Stimulated activated CD4-positive, alpha-beta T cell treated with anti-CD3 and anti-CD28 coated beads, Interleukin-1b, Interleukin-23, amount 100 ng/mL, for 4 hours (primary cell): ENCODE measurements around the gene RFX2.

Source experiments
- DNase-seq, 2 donors: peaks; one replicate each; pipeline ENCODE4 v3.0.0-alpha.2; 2020; ENCODE audit warnings: low read depth in 2 of 2

Gene RFX2

DNA sequence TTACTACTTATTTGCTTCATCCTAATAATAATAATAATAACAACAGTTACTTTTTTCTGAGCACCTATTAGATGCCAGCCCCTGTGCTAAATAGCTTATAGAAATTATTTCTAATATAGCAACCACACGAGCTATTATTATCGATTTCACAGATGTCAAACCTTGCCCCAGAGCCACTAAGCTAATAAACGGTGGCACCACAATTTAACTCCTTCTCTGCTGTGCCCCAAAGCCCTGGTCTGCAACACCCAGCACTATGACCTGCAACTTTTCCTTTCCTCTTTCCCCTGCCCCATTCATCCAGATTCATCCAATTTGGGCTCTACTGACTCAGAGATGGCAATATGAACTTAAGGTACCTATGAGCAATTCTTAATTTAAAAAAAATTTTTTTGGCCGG is 6.4 kb downstream of the RFX2 start:
- DNase-seq, result no peak

- no peak for DNase-seq
Measured at GRCh38 chr19:6103217-6103644, 7.1 kb downstream of the RFX2 start.

DNA sequence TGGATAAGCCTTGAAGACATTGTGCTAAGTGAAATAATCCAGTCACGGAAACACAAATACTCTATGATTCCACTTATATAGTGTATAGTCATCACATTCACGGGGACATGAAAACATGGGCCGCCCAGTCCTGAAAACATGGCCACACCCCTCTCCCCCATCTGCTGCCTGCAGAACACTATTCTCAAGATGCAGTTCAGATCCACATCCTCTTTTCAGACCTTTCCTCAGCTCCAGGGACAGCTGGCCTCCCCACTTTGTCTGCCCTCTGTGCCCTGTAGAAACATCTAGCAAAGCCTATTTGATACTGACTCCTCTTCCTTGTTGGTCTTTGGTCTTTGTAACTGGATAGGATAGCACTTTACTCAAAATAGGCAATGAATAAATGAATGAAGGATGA is 8.3 kb downstream of the RFX2 start:
- no peak for DNase-seq

DNA sequence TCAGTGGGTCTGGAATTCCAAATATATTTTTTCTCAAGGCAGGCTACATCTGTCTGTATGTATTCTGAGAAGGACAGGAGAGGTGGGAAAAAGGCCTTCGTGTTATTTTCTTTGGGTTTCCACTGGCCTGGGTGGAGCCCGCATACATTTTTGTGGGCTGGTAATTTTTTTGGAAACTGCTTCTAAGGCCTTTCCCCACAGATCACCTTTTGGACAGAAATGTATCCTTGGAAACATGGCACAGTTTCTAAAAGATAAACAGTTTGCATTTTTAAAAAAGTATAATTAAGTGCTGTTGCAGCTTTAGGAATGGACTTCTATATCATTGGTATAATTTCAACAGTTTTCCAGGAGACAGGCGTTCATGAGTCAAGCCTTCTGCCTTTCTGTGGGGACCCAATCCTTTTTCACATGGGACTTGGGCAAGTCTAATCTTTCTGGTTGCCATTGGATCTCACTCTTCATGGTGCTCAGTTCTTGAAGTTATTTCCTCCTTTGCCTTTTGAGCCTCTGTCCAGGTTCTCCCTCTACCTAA is 8.9 kb downstream of the RFX2 start:
- no peak for DNase-seq

DNA sequence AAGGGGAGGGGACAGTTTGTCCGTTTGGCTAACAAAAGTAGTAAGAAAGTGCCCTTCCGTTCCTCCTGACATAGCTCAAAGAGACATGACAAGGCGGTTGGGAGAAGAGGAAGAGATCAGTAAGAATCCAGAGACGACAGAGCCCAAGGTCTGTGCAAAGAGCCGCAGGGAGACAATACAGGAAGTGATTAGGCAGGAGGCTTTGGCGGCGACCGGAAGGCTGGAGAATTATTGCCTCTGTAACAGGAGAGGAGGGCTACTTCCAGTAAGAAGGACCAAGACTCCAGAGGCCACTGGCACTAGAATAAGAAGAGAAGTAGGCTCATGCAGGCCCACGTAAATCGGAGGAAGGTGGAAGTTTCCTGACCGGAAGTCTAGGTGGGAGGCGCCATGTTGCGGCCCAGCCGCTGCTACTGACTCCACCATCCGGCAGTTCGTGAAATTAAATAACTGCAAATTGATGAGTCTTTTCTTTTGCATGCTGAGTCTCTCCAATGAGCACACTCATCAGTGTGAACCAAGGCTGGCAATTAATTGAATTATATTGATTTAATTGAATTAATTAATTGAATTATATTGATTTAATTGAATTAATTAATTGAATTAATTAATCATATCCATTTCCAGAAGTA is 9.9 kb downstream of the RFX2 start:
- no peak for DNase-seq

DNA sequence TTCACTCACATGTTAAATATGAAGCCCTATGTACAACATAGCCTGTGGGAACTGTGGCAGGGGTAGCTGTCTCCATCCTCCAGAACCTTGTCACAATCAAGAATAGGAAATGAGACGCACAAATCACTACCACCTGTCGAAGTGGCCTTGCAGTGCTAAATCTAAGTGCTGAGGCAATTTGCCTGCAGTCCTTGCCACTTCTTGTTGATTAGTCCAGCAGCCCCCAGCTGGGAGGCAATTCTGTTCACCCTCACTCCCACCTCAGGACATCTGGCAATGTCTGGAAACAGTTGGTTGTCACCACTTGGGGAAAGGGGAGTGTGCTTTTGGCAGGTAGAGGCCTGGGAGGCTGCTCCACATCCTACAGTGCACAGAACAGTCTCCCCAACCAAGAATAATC is 10.7 kb downstream of the RFX2 start:
- DNase-seq, result no peak

DNA sequence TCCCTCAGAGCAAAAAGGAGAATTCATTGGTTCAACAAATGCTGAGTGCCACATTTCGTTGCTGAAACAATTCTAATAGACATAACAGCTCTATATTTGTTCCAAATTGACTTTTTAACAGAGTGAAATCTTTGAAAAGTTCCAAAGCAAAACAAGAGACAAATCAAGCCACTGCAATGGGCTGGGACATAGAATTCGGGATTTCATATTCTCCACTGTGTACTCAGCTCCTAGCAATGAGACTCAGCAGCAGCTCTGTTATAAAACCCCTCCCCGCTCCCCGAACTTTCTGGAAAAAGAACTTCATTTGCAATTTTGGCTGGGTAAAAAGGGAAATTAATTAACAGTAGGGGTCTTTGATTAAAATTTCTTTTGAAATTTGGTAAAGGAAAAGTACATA is 11.3 kb downstream of the RFX2 start:
- DNase-seq, result no peak

GRCh38 chr19:6098574-6098973 is 11.7 kb downstream of the RFX2 start:
- no peak for DNase-seq

DNA sequence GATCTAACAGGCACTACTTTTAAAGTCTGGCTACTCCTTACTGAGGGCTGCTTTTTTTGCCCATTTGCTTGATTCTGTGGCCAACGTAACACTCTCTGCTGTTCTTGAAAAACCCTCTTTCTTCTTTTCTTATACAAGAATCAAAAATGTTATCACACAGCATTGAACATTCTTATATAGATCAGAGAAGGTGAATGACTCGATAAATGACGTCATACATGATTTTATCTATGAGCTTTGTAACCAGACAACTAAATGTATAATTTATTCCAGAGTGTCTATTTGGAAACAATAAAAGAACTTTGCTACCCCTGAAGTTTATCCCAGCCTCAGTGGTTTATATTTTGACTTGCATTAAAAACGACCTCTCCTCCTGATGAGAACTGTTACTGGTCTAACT is 12.4 kb downstream of the RFX2 start:
- DNase-seq, result no peak

- DNase-seq, result no peak
Measured at GRCh38 chr19:6095760-6096159, 14.5 kb downstream of the RFX2 start.

GRCh38 chr19:6092329-6093286 is 17.7 kb downstream of the RFX2 start:
- DNase-seq, result no peak

DNA sequence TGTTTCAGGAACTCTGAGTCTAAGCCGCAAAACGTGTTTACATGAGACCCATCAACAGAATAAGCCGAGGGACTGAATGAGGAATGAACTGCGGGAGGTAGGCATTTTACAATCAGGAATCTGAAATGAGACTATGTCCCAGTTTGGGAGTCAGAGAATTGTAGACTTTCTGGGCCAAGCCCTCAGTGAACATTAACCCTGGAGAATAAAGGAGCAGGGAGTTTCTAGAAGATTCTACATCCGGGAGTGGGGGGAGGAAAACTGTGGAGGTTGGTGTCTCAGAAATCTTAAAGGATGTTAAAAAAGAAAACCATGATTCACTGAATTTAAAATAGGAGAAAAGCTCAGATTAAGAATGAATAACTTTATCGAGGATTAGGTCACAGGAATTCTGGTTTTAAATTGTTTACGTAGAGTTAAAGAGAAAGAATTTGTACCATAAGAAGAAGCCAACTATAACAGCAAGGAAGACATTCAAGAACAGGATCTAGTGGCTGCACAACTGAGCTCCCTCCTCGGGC is 18.5 kb downstream of the RFX2 start:
- no peak for DNase-seq

GRCh38 chr19:6090634-6091033 is 19.7 kb downstream of the RFX2 start:
- no peak for DNase-seq

DNA sequence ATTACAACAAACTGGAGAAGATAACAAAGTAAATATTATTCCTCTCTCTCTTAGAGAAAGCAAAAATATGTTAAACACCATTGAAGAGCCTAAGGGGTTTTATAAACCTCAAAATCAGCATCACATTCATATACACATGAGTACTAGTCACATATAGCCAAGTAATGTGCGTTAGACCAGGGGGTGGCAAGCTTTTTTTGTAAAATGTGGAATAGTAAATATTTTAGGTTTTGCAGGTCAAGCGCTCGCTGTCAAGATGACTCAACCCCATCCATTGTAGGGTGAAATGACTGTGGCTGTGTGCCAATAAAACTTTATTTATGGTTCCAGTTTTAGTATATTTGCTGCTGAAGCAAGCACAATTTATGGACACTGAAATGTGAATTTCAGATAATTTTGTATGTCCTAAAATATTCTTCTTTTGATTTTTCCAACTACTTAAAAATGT is 21.7 kb downstream of the RFX2 start:
- DNase-seq, result no peak

DNA sequence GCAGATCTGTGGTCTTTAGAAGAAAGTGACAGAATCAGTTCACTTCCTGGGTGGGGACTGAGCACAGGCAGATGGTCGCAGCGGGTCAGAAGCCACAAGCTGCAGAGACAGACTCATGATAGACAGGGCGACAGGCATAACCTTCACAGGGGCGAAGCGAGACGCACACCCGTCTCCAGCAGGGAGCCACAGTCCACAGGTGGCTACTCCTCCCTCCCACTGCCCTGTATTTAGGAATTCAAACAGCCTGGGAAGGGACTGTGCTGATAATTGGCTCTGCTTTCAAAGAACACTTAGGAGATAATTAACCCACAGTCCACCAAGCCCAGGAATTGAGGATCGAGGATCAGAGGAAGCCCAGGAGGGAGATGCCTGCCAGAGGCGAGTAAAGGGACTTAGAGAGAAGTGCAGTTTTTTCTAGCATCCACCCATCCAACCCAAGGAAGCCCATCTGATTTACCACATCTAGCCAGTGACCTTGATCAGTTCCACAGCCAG is 23.2 kb downstream of the RFX2 start:
- DNase-seq, result no peak

GRCh38 chr19:6086068-6086788 is 24.1 kb downstream of the RFX2 start:
- no peak for DNase-seq

- DNase-seq, result no peak
Measured at GRCh38 chr19:6084821-6085220, 25.5 kb downstream of the RFX2 start.

DNA sequence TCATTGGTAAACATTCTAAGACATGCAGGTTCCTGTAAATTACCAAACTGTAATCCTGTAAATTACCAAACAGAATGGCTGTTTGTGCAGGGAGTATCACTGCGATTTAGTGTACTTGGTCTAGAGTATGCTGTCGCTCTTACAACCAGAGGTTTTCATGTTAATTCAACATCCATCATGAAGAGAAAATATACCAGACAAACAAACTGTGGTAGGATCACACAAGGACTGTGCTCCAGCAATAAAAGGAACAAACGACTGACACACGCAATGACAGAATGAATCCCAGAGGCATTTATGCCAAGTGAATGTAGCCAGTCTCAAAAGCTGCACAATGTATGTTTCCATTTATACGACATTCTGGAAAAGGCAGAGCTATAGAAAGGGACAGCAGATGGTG is 31.2 kb downstream of the RFX2 start:
- no peak for DNase-seq

- DNase-seq, result no peak
Measured at GRCh38 chr19:6078068-6078467, 32.2 kb downstream of the RFX2 start.

DNA sequence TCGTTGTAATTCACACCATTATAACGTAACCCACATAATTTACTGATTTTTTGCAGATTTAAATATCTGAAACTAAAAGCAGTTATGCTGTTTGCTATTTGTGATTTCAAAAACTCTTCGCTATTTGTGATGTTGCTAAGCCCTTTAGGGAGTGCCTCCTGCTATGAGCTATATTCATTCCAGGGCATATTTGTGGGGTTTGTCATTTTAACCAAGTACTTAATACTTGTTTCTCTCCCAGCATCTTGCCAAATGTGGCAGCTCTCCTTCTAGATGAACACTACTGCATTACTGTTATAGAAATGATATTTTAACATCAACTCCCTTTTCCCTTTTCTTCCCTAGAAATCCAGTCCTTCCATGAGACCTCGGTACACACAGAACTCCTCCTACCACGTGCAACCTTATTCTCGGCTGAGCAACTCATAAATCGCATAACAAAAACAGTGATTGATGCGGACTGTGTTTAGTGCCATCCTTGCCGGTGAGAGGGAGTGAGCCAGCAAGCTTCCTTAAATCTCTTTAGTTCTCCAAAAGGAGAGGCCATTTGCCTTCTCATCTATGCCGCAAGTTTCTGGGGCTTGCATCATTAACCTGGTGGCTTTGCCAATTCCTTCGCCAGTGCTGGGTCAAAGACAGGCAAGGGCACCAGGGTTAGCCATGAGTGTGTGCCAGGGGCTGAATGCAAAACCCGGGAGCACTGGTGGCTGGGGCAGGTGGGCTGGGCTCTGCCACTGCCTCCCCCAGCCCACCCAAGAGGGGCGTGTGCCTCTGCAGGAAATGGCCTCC is 33.4 kb downstream of the RFX2 start:
- no peak for DNase-seq

DNA sequence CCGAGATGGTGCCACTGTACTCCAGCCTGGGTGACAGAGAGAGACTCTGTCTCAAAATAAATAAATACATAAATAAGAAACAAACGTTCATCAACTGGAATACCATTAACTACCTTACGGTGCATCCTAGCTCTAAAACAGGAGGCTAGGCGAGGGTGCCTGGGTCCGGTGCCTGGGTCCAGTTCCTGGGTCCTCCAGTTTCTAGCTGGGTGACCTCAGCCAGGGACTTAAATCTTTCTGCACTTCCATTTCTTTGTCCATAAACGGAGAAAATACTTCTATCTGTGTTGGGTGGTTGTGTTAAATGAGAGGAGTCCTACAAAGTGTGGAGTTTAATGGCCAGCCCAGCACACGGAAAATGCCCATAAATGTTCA is 34.0 kb downstream of the RFX2 start:
- no peak for DNase-seq
